HG03025 (cell line): ENCODE measurements around the gene MRPL38.

Experiments used
- ATAC-seq: cut with Tn5 transposase; IDR thresholded peaks from one replicate; pipeline ENCODE4 v1.9.1; 2021; ENCODE audit warnings: mild to moderate bottlenecking, moderate library complexity; ENCODE audit not compliant: unreplicated experiment, low FRiP score

The MRPL38 gene

GRCh38 chr17:75920045-75920560 is 15.4 kb upstream of the MRPL38 start:
- ATAC-seq, result no peak

- no peak for ATAC-seq
These were observed 14.9 kb upstream of the MRPL38 start for GRCh38 chr17:75919611-75920010.

GRCh38 chr17:75917917-75918445 is 13.3 kb upstream of the MRPL38 start:
- ATAC-seq, result no peak

- ATAC-seq, result no peak
These were observed 12.6 kb upstream of the MRPL38 start for GRCh38 chr17:75917141-75917916.

GRCh38 chr17:75915268-75915667 is 10.6 kb upstream of the MRPL38 start:
- no peak for ATAC-seq

GRCh38 chr17:75914643-75915267 is 10.1 kb upstream of the MRPL38 start:
- no peak for ATAC-seq

- no peak for ATAC-seq
These were observed 9.0 kb upstream of the MRPL38 start for GRCh38 chr17:75913537-75914210.

- ATAC-seq, result no peak
These were observed 6.0 kb upstream of the MRPL38 start for GRCh38 chr17:75910699-75911098.

GRCh38 chr17:75909812-75910274 is 5.2 kb upstream of the MRPL38 start:
- no peak for ATAC-seq

GRCh38 chr17:75909051-75909811 is 4.5 kb upstream of the MRPL38 start:
- ATAC-seq, result no peak

GRCh38 chr17:75908201-75908600 is 3.5 kb upstream of the MRPL38 start:
- no peak for ATAC-seq

- no peak for ATAC-seq
These were observed 1.6 kb upstream of the MRPL38 start for GRCh38 chr17:75906143-75906884.

GRCh38 chr17:75902406-75902805 is 2.3 kb downstream of the MRPL38 start:
- no peak for ATAC-seq

- ATAC-seq, result no peak
These were observed 3.0 kb downstream of the MRPL38 start for GRCh38 chr17:75901727-75902126.

- ATAC-seq, result no peak
These were observed 3.8 kb downstream of the MRPL38 start for GRCh38 chr17:75900691-75901533.

- no peak for ATAC-seq
These were observed 4.8 kb downstream of the MRPL38 start for GRCh38 chr17:75899767-75900468.

GRCh38 chr17:75899353-75899752 is 5.3 kb downstream of the MRPL38 start:
- ATAC-seq, result no peak

- no peak for ATAC-seq
These were observed 5.9 kb downstream of the MRPL38 start for GRCh38 chr17:75898791-75899190.
